ENCODE results near the gene PRKG1. TPM values are rescaled to one million over a fixed set of nuclear protein-coding genes. Genes with fewer than 3 reads are reported as not detected.

The PRKG1 gene
- total RNA-seq, 4 donors from 2014 or later, result 17.1 to 36.4 (median 25.8) TPM

- no peak for TF ChIP-seq CTCF (IDR thresholded peaks at IDR 0.05)
- ATAC-seq (ENCODE audit: low FRiP score) (no peak), DNase-seq (ENCODE audit: low spot score) (no peak)
Observed at GRCh38 chr10:51911723-51912122, 837.4 kb downstream of the PRKG1 start.

- ATAC-seq (ENCODE audit: low FRiP score) (no peak), DNase-seq (ENCODE audit: low spot score) (no peak)
- no peak for TF ChIP-seq CTCF (IDR thresholded peaks at IDR 0.05)
Observed at GRCh38 chr10:51915031-51915542, 840.8 kb downstream of the PRKG1 start.

GRCh38 chr10:51918440-51918839, 844.2 kb downstream of the PRKG1 start:
- ATAC-seq (ENCODE audit: low FRiP score) (no peak), DNase-seq (ENCODE audit: low spot score) (no peak)
- TF ChIP-seq CTCF (IDR thresholded peaks at IDR 0.05), result no peak

GRCh38 chr10:51918884-51919325, 844.6 kb downstream of the PRKG1 start:
- DNase-seq (ENCODE audit: low spot score) (no peak), ATAC-seq (ENCODE audit: low FRiP score) (no peak)
- no peak for TF ChIP-seq CTCF (IDR thresholded peaks at IDR 0.05)

GRCh38 chr10:51920672-51921071, 846.4 kb downstream of the PRKG1 start:
- no peak for DNase-seq (ENCODE audit: low spot score)
- TF ChIP-seq CTCF (IDR thresholded peaks at IDR 0.05), result no peak
- ATAC-seq (ENCODE audit: low FRiP score), result no peak

- no peak for TF ChIP-seq CTCF (IDR thresholded peaks at IDR 0.05)
- ATAC-seq (ENCODE audit: low FRiP score), result no peak
Observed at GRCh38 chr10:51924359-51924758, 850.1 kb downstream of the PRKG1 start.

GRCh38 chr10:51926337-51926736, 852.0 kb downstream of the PRKG1 start:
- TF ChIP-seq CTCF (IDR thresholded peaks at IDR 0.05), result no peak
- DNase-seq (ENCODE audit: low spot score), result no peak
- ATAC-seq (ENCODE audit: low FRiP score), result no peak

More at GRCh38 chr10:51924359-51924758, 850.1 kb downstream of the PRKG1 start:
- no peak for DNase-seq (ENCODE audit: low spot score)

All from omental fat pad (tissue), 4 donors.